Natural killer cell (primary cell): ENCODE data around the gene RAD51B. TPM values are rescaled to one million over a fixed set of nuclear protein-coding genes. Genes with fewer than 3 reads are reported as not detected.

ENCODE experiments used
- ATAC-seq, 3 donors: fragments of 150-1000 bp in 2 of 3; fragments of 200-7000 bp in 1 of 3; cut with Tn5 transposase; 1 replicate in 1 of 3; 2 replicates in 2 of 3; pipeline ENCODE4 v1.10.0; 2021; ENCODE audit warnings: mild to moderate bottlenecking in 2 of 3, moderate library complexity in 2 of 3
- DNase-seq, 2 donors: peaks; one replicate each; pipeline versions ENCODE4 v3.0.0 to v3.0.0-alpha.2; 2013 to 2021; ENCODE audit warnings: mixed read lengths in 1 of 2
- H3K27ac ChIP-seq: one replicate; pipeline ENCODE4 v1.5.1; 2013; ENCODE audit warnings: mild to moderate bottlenecking, low read length
- H3K27me3 ChIP-seq: one replicate; pipeline ENCODE4 v1.6.1; 2013; ENCODE audit warnings: low read length; ENCODE audit not compliant: control insufficient read depth, insufficient read depth
- H3K36me3 ChIP-seq: one replicate; pipeline ENCODE4 v1.6.1; 2013; ENCODE audit warnings: low read length; ENCODE audit not compliant: control insufficient read depth, insufficient read depth
- H3K4me1 ChIP-seq: one replicate; pipeline ENCODE4 v1.6.1; 2013; ENCODE audit warnings: low read length; ENCODE audit not compliant: control insufficient read depth, insufficient read depth
- H3K4me3 ChIP-seq: one replicate; pipeline ENCODE4 v1.5.1; 2013; ENCODE audit warnings: low read length
- H3K9me3 ChIP-seq: one replicate; pipeline ENCODE4 v1.6.1; 2013; ENCODE audit warnings: low read length; ENCODE audit not compliant: control insufficient read depth, insufficient read depth
- H3K27ac Mint-ChIP-seq, 2 donors: one replicate each; pipeline ENCODE4 v1.8.0; 2022; ENCODE audit warnings: mild to moderate bottlenecking in 2 of 2, mixed read lengths in 2 of 2, moderate library complexity in 1 of 2
- H3K27me3 Mint-ChIP-seq, 2 donors: one replicate each; pipeline ENCODE4 v1.8.0; 2022; ENCODE audit warnings: low read depth in 2 of 2, mixed read lengths in 2 of 2
- H3K36me3 Mint-ChIP-seq: one replicate; pipeline ENCODE4 v1.8.0; 2022; ENCODE audit warnings: mixed read lengths
- H3K4me1 Mint-ChIP-seq, 2 donors: one replicate each; pipeline ENCODE4 v1.8.0; 2022; ENCODE audit warnings: mixed read lengths in 2 of 2
- H3K4me3 Mint-ChIP-seq: one replicate; pipeline ENCODE4 v1.8.0; 2022; ENCODE audit warnings: mild to moderate bottlenecking, moderate library complexity, mixed read lengths
- H3K9me3 Mint-ChIP-seq, 2 donors: one replicate each; pipeline ENCODE4 v1.8.0; 2022; ENCODE audit warnings: mixed read lengths in 2 of 2
- WGBS: methylation state at CpG from one replicate; pipeline ENCODE4 v1.1.7; 2013; ENCODE audit warnings: missing lambda C conversion rate; ENCODE audit not compliant: insufficient coverage; 5-methylcytosine and 5-hydroxymethylcytosine counted together
- intact Hi-C: fragments of 100-400 bp; cut with micrococcal nuclease; formaldehyde crosslinking; loops from one replicate; pipeline ENCODE4 v1.14.2; 2022
- total RNA-seq, 4 donors: library from RNA; stranded (reverse); fragments of 120-200 nt in 1 of 4; gene quantifications; one replicate each; pipeline versions ENCODE4 v1.2.3 to v1.2.4, GENCODE V29; 2013 to 2022
- TF ChIP-seq, protein P1 (sequence below): fragments of 200-600 bp; IDR thresholded peaks from one replicate; pipeline ENCODE4 v1.8.0; 2022; ENCODE audit warnings: antibody characterized with exemption

The RAD51B gene
- total RNA-seq, 3 donors from 2014 or later (not counting 1 experiment from before 2014, with no cell fraction given): 28.1 to 37.6 (median 28.6) TPM

- ATAC-seq (no peak), DNase-seq (no peak)
- H3K4me3 ChIP-seq: no peak overlapping the region
- H3K36me3 Mint-ChIP-seq: no peaks in the 10 kb centered on the region
- peaks cover 52% of the 10 kb centered on the region in 2 donors for H3K4me1 Mint-ChIP-seq
- no peaks in the 10 kb centered on the region for H3K36me3 ChIP-seq
- intact Hi-C loops: loop anchor here (10.0 kb wide), 3 partner anchors 117 to 383 kb away; no protein-coding TSS in a partner anchor
- peak overlapping the region; percentile 64 to 69 for H3K27ac Mint-ChIP-seq
- H3K9me3 Mint-ChIP-seq: no peaks in the 10 kb centered on the region
- TF ChIP-seq, protein P1, sequence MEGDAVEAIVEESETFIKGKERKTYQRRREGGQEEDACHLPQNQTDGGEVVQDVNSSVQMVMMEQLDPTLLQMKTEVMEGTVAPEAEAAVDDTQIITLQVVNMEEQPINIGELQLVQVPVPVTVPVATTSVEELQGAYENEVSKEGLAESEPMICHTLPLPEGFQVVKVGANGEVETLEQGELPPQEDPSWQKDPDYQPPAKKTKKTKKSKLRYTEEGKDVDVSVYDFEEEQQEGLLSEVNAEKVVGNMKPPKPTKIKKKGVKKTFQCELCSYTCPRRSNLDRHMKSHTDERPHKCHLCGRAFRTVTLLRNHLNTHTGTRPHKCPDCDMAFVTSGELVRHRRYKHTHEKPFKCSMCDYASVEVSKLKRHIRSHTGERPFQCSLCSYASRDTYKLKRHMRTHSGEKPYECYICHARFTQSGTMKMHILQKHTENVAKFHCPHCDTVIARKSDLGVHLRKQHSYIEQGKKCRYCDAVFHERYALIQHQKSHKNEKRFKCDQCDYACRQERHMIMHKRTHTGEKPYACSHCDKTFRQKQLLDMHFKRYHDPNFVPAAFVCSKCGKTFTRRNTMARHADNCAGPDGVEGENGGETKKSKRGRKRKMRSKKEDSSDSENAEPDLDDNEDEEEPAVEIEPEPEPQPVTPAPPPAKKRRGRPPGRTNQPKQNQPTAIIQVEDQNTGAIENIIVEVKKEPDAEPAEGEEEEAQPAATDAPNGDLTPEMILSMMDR: no peak
- WGBS: 86% methylated on average over 2 of the region's 3 CpGs
- peak overlapping the region; percentile 8 for H3K4me3 Mint-ChIP-seq
- no peaks in the 10 kb centered on the region for H3K27me3 Mint-ChIP-seq
- no peaks in the 10 kb centered on the region for H3K27me3 ChIP-seq
- peak overlapping the region; percentile 62 for H3K27ac ChIP-seq
- no peaks in the 10 kb centered on the region for H3K9me3 ChIP-seq
- peaks cover 48% of the 10 kb centered on the region for H3K4me1 ChIP-seq
Measured at GRCh38 chr14:68401317-68401716, 581.7 kb downstream of the RAD51B start.

GRCh38 chr14:68401855-68402254, 582.3 kb downstream of the RAD51B start:
- TF ChIP-seq, protein P1: no peak
- H3K27ac ChIP-seq: peak overlapping the region; percentile 62
- H3K4me3 Mint-ChIP-seq: peak overlapping the region; percentile 8
- intact Hi-C loops: loop anchor here (10.0 kb wide), 3 partner anchors 117 to 383 kb away; no protein-coding TSS in a partner anchor
- H3K36me3 ChIP-seq: no peaks in the 10 kb centered on the region
- H3K9me3 ChIP-seq: no peaks in the 10 kb centered on the region
- no peaks in the 10 kb centered on the region for H3K36me3 Mint-ChIP-seq
- H3K27ac Mint-ChIP-seq: peak overlapping the region; percentile 64 to 69
- WGBS: 18% methylated on average over 3 of the region's 4 CpGs
- H3K27me3 Mint-ChIP-seq: no peaks in the 10 kb centered on the region
- no peaks in the 10 kb centered on the region for H3K9me3 Mint-ChIP-seq
- peaks cover 48% of the 10 kb centered on the region for H3K4me1 ChIP-seq
- H3K4me1 Mint-ChIP-seq: peaks cover 52% of the 10 kb centered on the region in 2 donors
- DNase-seq (no peak), ATAC-seq (peak in 2 of 3 donors; percentile 71 to 84)
- H3K4me3 ChIP-seq: no peak overlapping the region
- H3K27me3 ChIP-seq: no peaks in the 10 kb centered on the region

DNA sequence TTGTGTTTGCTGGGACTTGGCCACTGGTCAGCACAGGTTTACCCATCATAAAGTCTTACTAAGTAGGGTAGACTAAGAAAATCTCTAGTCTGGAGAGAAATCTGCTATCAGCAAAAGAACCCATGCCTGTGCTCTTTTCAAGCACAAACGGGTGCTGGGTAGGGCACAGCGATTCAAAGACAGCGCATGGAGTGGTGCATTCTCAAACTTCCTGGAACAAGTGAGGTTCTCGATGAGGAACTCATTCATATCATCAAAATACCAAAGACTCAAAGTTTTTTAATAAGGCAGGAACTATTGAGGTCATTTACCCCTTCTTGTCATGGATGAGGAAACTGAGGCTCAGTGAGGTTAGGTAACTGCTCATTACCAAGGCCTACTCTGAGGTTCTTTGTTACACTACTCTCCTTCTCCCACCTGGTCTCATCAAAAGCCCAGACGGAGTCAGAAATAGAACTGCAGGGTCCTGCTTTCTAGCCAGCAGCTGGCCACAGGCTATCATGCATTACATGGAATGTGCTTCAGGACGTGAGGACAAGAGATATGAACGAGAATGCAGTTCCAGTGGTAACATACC, 583.0 kb downstream of the RAD51B start:
- H3K27ac ChIP-seq: peak overlapping the region; percentile 62
- intact Hi-C loops: loop anchor here (10.0 kb wide), 3 partner anchors 118 to 382 kb away; no protein-coding TSS in a partner anchor
- H3K36me3 ChIP-seq: no peaks in the 10 kb centered on the region
- Mint-ChIP-seq H3K36me3 (no peaks in the 10 kb centered on the region), H3K27me3 (no peaks in the 10 kb centered on the region), H3K4me1 (peaks cover 56% of the 10 kb centered on the region in 2 donors), H3K9me3 (no peaks in the 10 kb centered on the region), H3K27ac (peak overlapping the region; percentile 70 to 78), H3K4me3 (peak overlapping the region; percentile 8)
- no peak overlapping the region for H3K4me3 ChIP-seq
- peaks cover 44% of the 10 kb centered on the region for H3K4me1 ChIP-seq
- TF ChIP-seq, protein P1: no peak
- no peak for DNase-seq
- 86% methylated on average over 5 of the region's 7 CpGs for WGBS
- no peaks in the 10 kb centered on the region for H3K27me3 ChIP-seq
- ATAC-seq: no peak
- no peaks in the 10 kb centered on the region for H3K9me3 ChIP-seq
